Mucosa of descending colon (tissue), 3 donors: ENCODE data around the gene SCAF1. TPM values are rescaled to one million over a fixed set of nuclear protein-coding genes. Genes with fewer than 3 reads are reported as not detected.

Experiments used
- ATAC-seq: fragments of 200-7000 bp; cut with Tn5 transposase; one replicate; pipeline ENCODE4 v1.9.1; 2020; ENCODE audit warnings: mild to moderate bottlenecking, moderate library complexity
- DNase-seq, 3 donors: peaks; one replicate each; pipeline ENCODE4 v3.0.0-alpha.2; 2020
- H3K36me3 ChIP-seq: fragments of 200-600 bp; one replicate; pipeline ENCODE4 v1.8.0; 2021; ENCODE audit warnings: low read depth, mild to moderate bottlenecking
- H3K4me1 ChIP-seq: fragments of 200-600 bp; one replicate; pipeline ENCODE4 v1.8.0; 2021; ENCODE audit warnings: low read depth, mild to moderate bottlenecking
- H3K4me3 ChIP-seq: fragments of 200-600 bp; one replicate; pipeline ENCODE4 v1.8.0; 2021; ENCODE audit warnings: mild to moderate bottlenecking
- H3K9me3 ChIP-seq: fragments of 200-600 bp; one replicate; pipeline ENCODE4 v1.8.0; 2021; ENCODE audit warnings: mild to moderate bottlenecking
- intact Hi-C, 2 donors: fragments of 100-400 bp; cut with DNase I in 1 of 2; cut with micrococcal nuclease in 1 of 2; formaldehyde crosslinking; loops; one replicate each; pipeline versions ENCODE4 v1.11.0 to v1.11.1; 2022; cut with DNase I, micrococcal nuclease
- total RNA-seq, 3 donors: library from RNA; stranded (reverse); fragmentation: NEBNext Ultra II Directional in 2 of 3; extraction: Animal tissue kit (Norgen Biotek cat#: 25700) in 2 of 3; gene quantifications; one replicate each; pipeline versions ENCODE4 v1.2.1 to v1.2.4, GENCODE V29; 2021 to 2023
- TF ChIP-seq, protein P1 (sequence below): fragments of 200-600 bp; IDR thresholded peaks from one replicate; pipeline ENCODE4 v1.8.0; 2022; ENCODE audit warnings: antibody characterized with exemption, mild to moderate bottlenecking
- donor health status: DM: no; HTN: no; CAD: no; lungs with moderate emphysema.
- donor health status: DM: no; HTN: no; CAD: no.
- donor health status: DM: no; HTN: yes; CAD: no.

The SCAF1 gene
- total RNA-seq, 3 donors from 2014 or later = 55.5 to 75.0 (median 56.1) TPM

GRCh38 chr19:49609499-49610092 lies 32.4 kb upstream of the SCAF1 start:
- Histone ChIP-seq H3K9me3 (no peaks in the 10 kb centered on the region), H3K4me1 (no peaks in the 10 kb centered on the region), H3K36me3 (no peaks in the 10 kb centered on the region), H3K4me3 (no peak overlapping the region)
- DNase-seq (no peak), ATAC-seq (no peak)
- intact Hi-C loops = no loop called here
- TF ChIP-seq, protein P1, sequence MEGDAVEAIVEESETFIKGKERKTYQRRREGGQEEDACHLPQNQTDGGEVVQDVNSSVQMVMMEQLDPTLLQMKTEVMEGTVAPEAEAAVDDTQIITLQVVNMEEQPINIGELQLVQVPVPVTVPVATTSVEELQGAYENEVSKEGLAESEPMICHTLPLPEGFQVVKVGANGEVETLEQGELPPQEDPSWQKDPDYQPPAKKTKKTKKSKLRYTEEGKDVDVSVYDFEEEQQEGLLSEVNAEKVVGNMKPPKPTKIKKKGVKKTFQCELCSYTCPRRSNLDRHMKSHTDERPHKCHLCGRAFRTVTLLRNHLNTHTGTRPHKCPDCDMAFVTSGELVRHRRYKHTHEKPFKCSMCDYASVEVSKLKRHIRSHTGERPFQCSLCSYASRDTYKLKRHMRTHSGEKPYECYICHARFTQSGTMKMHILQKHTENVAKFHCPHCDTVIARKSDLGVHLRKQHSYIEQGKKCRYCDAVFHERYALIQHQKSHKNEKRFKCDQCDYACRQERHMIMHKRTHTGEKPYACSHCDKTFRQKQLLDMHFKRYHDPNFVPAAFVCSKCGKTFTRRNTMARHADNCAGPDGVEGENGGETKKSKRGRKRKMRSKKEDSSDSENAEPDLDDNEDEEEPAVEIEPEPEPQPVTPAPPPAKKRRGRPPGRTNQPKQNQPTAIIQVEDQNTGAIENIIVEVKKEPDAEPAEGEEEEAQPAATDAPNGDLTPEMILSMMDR = no peak

- Histone ChIP-seq H3K4me1 (no peaks in the 10 kb centered on the region), H3K36me3 (no peaks in the 10 kb centered on the region), H3K4me3 (no peak overlapping the region), H3K9me3 (no peaks in the 10 kb centered on the region)
- TF ChIP-seq, protein P1 = no peak
- ATAC-seq (peak; percentile 64), DNase-seq (no peak)
- intact Hi-C loops = no loop called here
These were observed 28.6 kb upstream of the SCAF1 start for GRCh38 chr19:49613374-49613773.

DNA sequence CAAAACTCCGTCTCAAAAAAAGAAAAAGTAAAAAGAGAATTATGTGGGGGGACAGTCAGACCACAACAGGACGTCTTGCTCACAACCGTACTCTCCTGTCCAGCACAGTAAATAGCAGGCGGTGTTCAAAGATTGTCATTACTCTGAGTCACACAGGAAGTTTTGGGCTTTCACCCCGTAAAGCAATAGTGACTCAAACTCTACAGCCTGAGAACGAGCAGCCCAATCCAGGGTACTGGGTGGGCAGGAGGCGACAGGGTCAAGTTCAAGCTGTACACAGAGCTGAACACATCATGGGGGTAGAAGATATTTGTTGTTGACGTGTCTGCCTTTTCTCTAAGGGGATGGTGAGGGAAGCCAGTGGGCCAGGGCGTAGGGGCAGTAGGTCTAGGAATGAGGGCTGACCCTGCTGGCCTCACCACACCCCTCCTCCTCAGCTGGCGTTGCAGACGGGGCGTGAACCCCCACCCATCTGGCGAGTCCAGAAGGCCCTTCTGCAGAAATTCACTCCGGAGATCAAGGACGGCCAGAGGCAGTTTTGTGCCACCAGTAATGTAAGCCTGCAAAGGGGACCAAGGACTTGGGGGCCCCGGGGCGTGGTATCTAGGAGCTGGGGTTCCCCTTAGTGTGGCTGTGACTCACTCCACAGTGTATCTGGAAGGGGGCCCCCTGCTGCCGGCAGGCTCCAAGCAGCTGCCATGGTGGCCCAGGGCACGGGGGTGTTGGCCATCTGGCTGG lies 27.7 kb upstream of the SCAF1 start:
- DNase-seq = no peak
- Histone ChIP-seq H3K9me3 (no peaks in the 10 kb centered on the region), H3K36me3 (no peaks in the 10 kb centered on the region), H3K4me1 (no peaks in the 10 kb centered on the region), H3K4me3 (no peak overlapping the region)
- intact Hi-C loops = no loop called here
- peak; percentile 81 for ATAC-seq
- TF ChIP-seq, protein P1 = no peak

- TF ChIP-seq, protein P1 = no peak
- intact Hi-C loops = no loop called here
- Histone ChIP-seq H3K36me3 (no peaks in the 10 kb centered on the region), H3K4me1 (no peaks in the 10 kb centered on the region), H3K9me3 (no peaks in the 10 kb centered on the region), H3K4me3 (no peak overlapping the region)
- DNase-seq (no peak), ATAC-seq (no peak)
These were observed 26.1 kb upstream of the SCAF1 start for GRCh38 chr19:49615861-49616260.

GRCh38 chr19:49616532-49616931 lies 25.5 kb upstream of the SCAF1 start:
- H3K36me3 ChIP-seq = no peaks in the 10 kb centered on the region
- intact Hi-C loops = no loop called here
- ATAC-seq (no peak), DNase-seq (no peak)
- no peak overlapping the region for H3K4me3 ChIP-seq
- TF ChIP-seq, protein P1 = no peak
- H3K9me3 ChIP-seq = no peaks in the 10 kb centered on the region
- no peaks in the 10 kb centered on the region for H3K4me1 ChIP-seq
